Thyroid gland (tissue), 4 donors: ENCODE results near the gene CLSTN2.

ENCODE experiments used
- POLR2A ChIP-seq, 2 donors: fragments of 450-650 bp; IDR thresholded peaks; one replicate each; pipeline ENCODE4 v1.6.1; 2017; ENCODE audit warnings: antibody characterized with exemption in 2 of 2, mild to moderate bottlenecking in 2 of 2, moderate library complexity in 1 of 2
- TF ChIP-seq, protein P1 (sequence below), 6 experiments: fragments of 200-600 bp in 3 of 6; fragments of 450-650 bp in 3 of 6; sonication (generic) in 3 of 6; IDR thresholded peaks; one replicate each; pipeline ENCODE4 v1.5.1; 2016 to 2019; ENCODE audit warnings: antibody characterized with exemption in 6 of 6, mild to moderate bottlenecking in 2 of 6, inconsistent platforms in 1 of 6, moderate library complexity in 1 of 6

DNA sequence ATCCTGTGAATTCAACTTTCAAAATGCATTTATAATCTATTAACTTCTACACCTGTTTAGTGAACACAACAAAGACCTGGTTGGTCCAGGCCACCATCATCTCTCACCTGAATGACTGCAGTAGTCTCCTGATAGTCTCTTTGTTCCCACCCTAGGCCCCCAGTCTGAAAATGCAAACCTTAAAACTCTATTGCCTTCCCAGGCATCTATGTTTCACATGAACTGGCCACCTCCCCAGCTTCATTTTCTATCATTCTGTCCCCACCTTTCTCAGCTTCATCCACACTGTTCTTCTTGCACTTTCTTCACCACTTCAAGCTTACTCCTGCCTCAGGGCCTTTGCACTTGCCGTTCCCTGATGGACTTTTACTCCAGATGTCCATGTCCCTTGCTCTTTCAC is 45.0 kb downstream of the CLSTN2 start:
- TF ChIP-seq, protein P1, sequence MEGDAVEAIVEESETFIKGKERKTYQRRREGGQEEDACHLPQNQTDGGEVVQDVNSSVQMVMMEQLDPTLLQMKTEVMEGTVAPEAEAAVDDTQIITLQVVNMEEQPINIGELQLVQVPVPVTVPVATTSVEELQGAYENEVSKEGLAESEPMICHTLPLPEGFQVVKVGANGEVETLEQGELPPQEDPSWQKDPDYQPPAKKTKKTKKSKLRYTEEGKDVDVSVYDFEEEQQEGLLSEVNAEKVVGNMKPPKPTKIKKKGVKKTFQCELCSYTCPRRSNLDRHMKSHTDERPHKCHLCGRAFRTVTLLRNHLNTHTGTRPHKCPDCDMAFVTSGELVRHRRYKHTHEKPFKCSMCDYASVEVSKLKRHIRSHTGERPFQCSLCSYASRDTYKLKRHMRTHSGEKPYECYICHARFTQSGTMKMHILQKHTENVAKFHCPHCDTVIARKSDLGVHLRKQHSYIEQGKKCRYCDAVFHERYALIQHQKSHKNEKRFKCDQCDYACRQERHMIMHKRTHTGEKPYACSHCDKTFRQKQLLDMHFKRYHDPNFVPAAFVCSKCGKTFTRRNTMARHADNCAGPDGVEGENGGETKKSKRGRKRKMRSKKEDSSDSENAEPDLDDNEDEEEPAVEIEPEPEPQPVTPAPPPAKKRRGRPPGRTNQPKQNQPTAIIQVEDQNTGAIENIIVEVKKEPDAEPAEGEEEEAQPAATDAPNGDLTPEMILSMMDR (IDR thresholded peaks at IDR 0.05) = no peak
- no peak for TF ChIP-seq POLR2A (IDR thresholded peaks at IDR 0.05)
